MCF 10A (cell line): ENCODE results near the gene PRR22. TPM values are rescaled to one million over a fixed set of nuclear protein-coding genes. Genes with fewer than 3 reads are reported as not detected.
A peak's percentile ranks its signal among the peaks of the same experiment; 100 is the strongest.
"Not testable (repeated sequence)": the region's sequence is repeated elsewhere in the genome, so short reads cannot be mapped to it uniquely, and the experiment has no call there.

Experiments
- BruUV-seq: library from RNA; stranded (reverse); fragments of 400-500 nt; replicated peaks from 2 replicates; lab custom pipeline; 2021; lab: Mats Ljungman, UMichigan
- CTCF ChIA-PET: fragments of 300-600 bp; sonication (Branson Sonifier 250); formaldehyde crosslinking; extraction: SDS; loops from one replicate; lab custom pipeline; 2021; ENCODE audit warnings: antibody characterized with exemption, inconsistent platforms; lab: Yijun Ruan, JAX
- POLR2A ChIA-PET: fragments of 300-600, 350-650 bp; sonication (Branson Sonifier 250); formaldehyde crosslinking; extraction: SDS; loops from one replicate; lab custom pipeline; 2020; ENCODE audit warnings: antibody characterized with exemption, inconsistent platforms; lab: Yijun Ruan, JAX
- DNase-seq: peaks from one replicate; pipeline ENCODE4 v3.0.0-alpha.2; 2018; ENCODE audit not compliant: unreplicated experiment
- H3K27ac Mint-ChIP-seq: one replicate; pipeline ENCODE4 v1.8.0; 2022; ENCODE audit warnings: mild to moderate bottlenecking, low read depth, mixed read lengths; ENCODE audit not compliant: unreplicated experiment
- H3K27me3 Mint-ChIP-seq: one replicate; pipeline ENCODE4 v1.8.0; 2022; ENCODE audit warnings: mixed read lengths; ENCODE audit not compliant: insufficient read depth, unreplicated experiment
- H3K36me3 Mint-ChIP-seq: one replicate; pipeline ENCODE4 v1.8.0; 2022; ENCODE audit warnings: mild to moderate bottlenecking, moderate library complexity, mixed read lengths; ENCODE audit not compliant: insufficient read depth, unreplicated experiment
- H3K4me1 Mint-ChIP-seq: one replicate; pipeline ENCODE4 v1.8.0; 2022; ENCODE audit warnings: mixed read lengths; ENCODE audit not compliant: insufficient read depth, unreplicated experiment
- H3K4me3 Mint-ChIP-seq: one replicate; pipeline ENCODE4 v1.8.0; 2022; ENCODE audit warnings: mild to moderate bottlenecking, moderate library complexity, mixed read lengths; ENCODE audit not compliant: unreplicated experiment
- H3K9me3 Mint-ChIP-seq: one replicate; pipeline ENCODE4 v1.8.0; 2022; ENCODE audit warnings: mixed read lengths; ENCODE audit not compliant: unreplicated experiment
- CTCF ChIP-seq: fragments of 200-600 bp; IDR thresholded peaks from one replicate; pipeline ENCODE4 v1.8.0; 2022; ENCODE audit warnings: antibody characterized with exemption, mild to moderate bottlenecking; ENCODE audit not compliant: unreplicated experiment
- intact Hi-C: fragments of 100-400 bp; cut with micrococcal nuclease; formaldehyde crosslinking; loops from 2 replicates; pipeline ENCODE4 v1.14.1; 2022
- total RNA-seq: library from RNA; stranded (reverse); gene quantifications from 2 replicates; pipeline ENCODE4 v1.2.3, GENCODE V29; 2022

The PRR22 gene
- total RNA-seq, 1 experiment from 2014 or later, result 9.4 TPM

- TF ChIP-seq CTCF, result no peak
- Mint-ChIP-seq H3K4me3 (no peak overlapping the region), H3K27me3 (no peaks in the 10 kb centered on the region), H3K27ac (no peak overlapping the region), H3K4me1 (no peaks in the 10 kb centered on the region), H3K36me3 (no peaks in the 10 kb centered on the region), H3K9me3 (no peaks in the 10 kb centered on the region)
- ChIA-PET POLR2A (interaction anchor here (1.3 kb wide), 1 partner anchor 39 kb away, joined by 5 read pairs; the partner anchor contains the start of gene DUS3L), CTCF (no interaction called here)
- intact Hi-C loops, result no loop called here
- BruUV-seq, result no TSS peak
- DNase-seq, result no peak
These were observed 32.8 kb downstream of the PRR22 start for GRCh38 chr19:5751709-5752108.

GRCh38 chr19:5749505-5749904 is 35.0 kb downstream of the PRR22 start:
- Mint-ChIP-seq H3K4me3 (no peak overlapping the region), H3K27ac (no peak overlapping the region), H3K9me3 (no peaks in the 10 kb centered on the region), H3K27me3 (no peaks in the 10 kb centered on the region), H3K4me1 (no peaks in the 10 kb centered on the region), H3K36me3 (no peaks in the 10 kb centered on the region)
- ChIA-PET CTCF (interaction anchor here (1.3 kb wide), 1 partner anchor 29 kb away, joined by 3 read pairs; no protein-coding TSS in a partner anchor), POLR2A (interaction anchor here (1.8 kb wide), 1 partner anchor 41 kb away, joined by 4 read pairs; the partner anchor contains the start of gene DUS3L)
- no TSS peak for BruUV-seq
- intact Hi-C loops, result no loop called here
- no peak for TF ChIP-seq CTCF
- DNase-seq, result no peak

DNA sequence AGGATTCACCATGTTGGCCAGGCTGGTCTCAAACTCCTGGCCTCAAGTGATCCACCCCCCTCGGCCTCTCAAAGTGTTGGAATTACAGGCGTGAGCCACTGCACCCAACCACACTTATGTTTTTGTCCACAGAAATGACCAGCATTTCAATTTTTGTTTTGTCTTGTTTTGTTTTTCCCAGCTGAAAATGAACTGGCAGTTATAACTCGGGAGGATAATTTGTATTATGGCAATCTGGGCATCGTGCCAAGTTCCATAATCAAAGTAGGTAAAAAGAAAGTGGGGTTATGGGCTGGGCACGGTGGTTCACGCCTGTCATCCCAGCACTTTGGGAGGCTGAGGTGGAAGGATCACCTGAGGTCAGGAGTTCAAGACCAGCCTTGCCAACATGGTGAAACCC is 35.6 kb downstream of the PRR22 start:
- peak; percentile 25 for DNase-seq
- CTCF ChIA-PET, H3K27ac Mint-ChIP-seq, H3K9me3 Mint-ChIP-seq, BruUV-seq, H3K4me3 Mint-ChIP-seq, H3K36me3 Mint-ChIP-seq, H3K4me1 Mint-ChIP-seq, intact Hi-C loops, H3K27me3 Mint-ChIP-seq: not testable (repeated sequence)
- POLR2A ChIA-PET, result interaction anchor here (1.8 kb wide), 1 partner anchor 42 kb away, joined by 4 read pairs; the partner anchor contains the start of gene DUS3L

DNA sequence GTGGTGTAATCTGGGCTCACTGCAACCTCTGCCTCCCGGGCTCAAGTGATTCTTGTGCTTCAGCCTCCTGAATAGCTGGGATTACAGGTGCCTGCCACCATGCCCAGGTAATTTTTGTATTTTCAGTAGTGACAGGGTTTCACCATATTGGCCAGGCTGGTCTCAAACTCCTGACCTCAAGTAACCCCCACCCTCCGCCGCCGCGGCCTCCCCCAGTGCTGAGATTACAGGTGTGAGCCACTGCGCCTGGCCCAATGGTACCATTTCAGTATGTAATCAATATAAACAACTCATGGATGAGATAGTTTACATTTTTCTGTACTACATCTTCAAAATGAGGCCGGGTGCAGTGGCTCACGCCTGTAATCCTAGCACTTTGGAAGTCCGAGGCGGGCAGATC is 39.5 kb downstream of the PRR22 start:
- POLR2A ChIA-PET, CTCF ChIA-PET, BruUV-seq, H3K4me1 Mint-ChIP-seq, H3K9me3 Mint-ChIP-seq, DNase-seq, H3K36me3 Mint-ChIP-seq, intact Hi-C loops, H3K27ac Mint-ChIP-seq, H3K4me3 Mint-ChIP-seq: not testable (repeated sequence)
- H3K27me3 Mint-ChIP-seq, result peaks cover 11% of the 10 kb centered on the region

DNA sequence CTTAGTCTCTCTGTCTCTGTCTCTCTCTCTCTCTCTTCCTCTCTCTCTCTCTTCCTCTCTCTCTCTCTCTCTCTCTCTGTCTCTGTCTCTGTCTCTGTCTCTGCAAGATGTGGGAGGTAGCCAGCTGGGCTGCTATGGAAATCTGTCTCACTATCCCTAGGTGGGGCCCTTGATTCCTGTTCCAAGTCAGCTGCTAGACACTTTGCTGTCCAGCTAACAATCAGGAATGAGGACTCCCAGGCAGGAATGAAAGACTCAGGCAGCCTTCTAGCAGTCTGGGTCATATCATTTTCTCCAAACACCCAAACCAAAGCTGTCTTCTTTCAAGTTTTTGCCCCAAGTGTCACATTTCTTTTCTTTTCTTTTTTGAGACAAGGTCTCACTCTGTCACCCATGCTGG is 40.9 kb downstream of the PRR22 start:
- Mint-ChIP-seq H3K9me3 (no peaks in the 10 kb centered on the region), H3K27me3 (peaks cover 11% of the 10 kb centered on the region), H3K36me3 (no peaks in the 10 kb centered on the region), H3K4me1 (no peaks in the 10 kb centered on the region), H3K27ac (no peak overlapping the region), H3K4me3 (no peak overlapping the region)
- no TSS peak for BruUV-seq
- no peak for DNase-seq
- CTCF ChIA-PET, result no interaction called here
- POLR2A ChIA-PET, result interaction anchor here (0.6 kb wide), 1 partner anchor 85 kb away, joined by 3 read pairs; no protein-coding TSS in a partner anchor
- no peak for TF ChIP-seq CTCF
- intact Hi-C loops, result no loop called here
